VCaP (cell line): ENCODE results near the gene PDRG1.
"Not testable (repeated sequence)": the region's sequence is repeated elsewhere in the genome, so short reads cannot be mapped to it uniquely, and the experiment has no call there.

Source experiments
- H3K27ac ChIP-seq: fragments of 450-650 bp; 2 replicates; pipeline ENCODE4 v1.5.1; 2017
- TF ChIP-seq, protein P1 (sequence below): fragments of 450-650 bp; conservative IDR thresholded peaks from 2 replicates; pipeline ENCODE4 v1.5.1; 2017; ENCODE audit warnings: mild to moderate bottlenecking, moderate library complexity

The PDRG1 gene

DNA sequence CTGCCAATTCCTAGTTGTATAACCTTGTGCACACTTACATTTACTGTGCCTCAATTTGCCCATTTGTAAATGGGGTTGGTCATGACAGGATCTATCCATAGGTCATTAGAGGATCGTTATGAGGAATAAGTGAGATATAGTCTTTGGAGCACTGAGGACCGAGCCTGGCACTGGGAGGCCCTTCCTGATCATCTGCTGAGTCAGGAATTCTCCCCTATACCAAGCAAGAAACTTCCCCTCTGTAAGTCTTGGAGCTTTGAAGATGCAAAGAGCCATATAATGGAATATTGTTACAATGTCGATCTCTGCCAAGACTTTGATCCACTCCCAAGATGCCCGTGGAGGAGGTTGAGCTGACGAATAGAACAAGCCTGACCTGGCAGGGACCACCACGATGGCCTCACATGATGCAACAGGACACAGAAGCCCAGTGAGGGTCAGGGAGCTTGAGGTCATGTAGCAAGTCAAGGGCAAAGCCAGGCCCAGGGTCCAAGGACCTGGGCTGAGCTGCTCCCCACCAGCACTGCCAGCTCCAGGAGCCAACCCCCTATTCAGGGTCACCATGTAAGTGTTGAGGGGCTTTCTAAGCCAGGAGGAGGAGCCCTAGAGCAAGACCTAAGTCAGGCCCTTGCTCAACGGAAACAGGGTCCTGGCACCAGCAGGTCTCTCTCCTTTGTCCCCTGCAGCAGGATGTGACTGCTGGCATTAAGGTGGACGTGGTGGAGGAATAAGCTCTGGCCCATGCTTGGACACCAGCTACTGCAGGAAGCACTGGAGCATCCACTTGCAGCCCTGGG is 16.7 kb downstream of the PDRG1 start:
- TF ChIP-seq, protein P1, sequence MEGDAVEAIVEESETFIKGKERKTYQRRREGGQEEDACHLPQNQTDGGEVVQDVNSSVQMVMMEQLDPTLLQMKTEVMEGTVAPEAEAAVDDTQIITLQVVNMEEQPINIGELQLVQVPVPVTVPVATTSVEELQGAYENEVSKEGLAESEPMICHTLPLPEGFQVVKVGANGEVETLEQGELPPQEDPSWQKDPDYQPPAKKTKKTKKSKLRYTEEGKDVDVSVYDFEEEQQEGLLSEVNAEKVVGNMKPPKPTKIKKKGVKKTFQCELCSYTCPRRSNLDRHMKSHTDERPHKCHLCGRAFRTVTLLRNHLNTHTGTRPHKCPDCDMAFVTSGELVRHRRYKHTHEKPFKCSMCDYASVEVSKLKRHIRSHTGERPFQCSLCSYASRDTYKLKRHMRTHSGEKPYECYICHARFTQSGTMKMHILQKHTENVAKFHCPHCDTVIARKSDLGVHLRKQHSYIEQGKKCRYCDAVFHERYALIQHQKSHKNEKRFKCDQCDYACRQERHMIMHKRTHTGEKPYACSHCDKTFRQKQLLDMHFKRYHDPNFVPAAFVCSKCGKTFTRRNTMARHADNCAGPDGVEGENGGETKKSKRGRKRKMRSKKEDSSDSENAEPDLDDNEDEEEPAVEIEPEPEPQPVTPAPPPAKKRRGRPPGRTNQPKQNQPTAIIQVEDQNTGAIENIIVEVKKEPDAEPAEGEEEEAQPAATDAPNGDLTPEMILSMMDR: no peak
- H3K27ac ChIP-seq: no peak overlapping the region

DNA sequence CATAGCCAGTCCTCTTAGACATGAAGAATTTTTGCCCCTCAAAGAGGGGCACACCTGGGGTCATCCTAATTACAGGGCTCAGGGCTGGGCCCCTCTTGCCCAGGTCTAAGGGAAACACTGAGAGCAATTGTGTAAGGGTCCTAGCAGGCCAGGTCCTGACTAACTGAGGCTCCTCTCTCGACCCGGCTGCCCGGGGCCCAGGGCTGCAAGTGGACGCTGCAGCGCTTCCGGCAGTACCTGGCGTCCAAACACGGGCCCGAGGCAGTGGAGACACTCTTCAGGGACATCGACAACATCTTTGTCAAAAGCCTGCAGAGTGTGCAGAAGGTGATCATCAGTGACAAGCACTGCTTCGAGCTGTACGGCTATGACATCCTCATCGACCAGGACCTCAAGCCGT is 17.4 kb downstream of the PDRG1 start:
- H3K27ac ChIP-seq: no peak overlapping the region
- TF ChIP-seq, protein P1: no peak

DNA sequence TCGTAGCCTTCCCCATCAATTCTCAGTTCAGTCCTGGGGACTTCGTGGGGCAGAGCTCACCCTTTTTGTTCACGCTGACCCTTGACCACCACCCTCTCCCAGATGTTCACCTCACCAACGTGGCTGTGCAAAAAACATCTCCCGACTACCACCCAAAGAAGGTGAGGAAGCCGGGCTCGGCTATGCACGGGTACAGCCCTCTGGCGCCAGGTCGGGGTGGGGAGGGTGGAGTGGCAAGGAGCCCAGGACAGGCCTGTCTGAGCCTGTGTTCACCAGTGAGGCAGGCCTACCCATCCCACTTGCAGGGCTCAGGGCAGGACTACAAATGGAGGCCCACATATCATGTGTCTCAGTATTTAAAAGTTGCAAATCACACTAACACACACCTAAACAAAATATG is 18.1 kb downstream of the PDRG1 start:
- TF ChIP-seq, protein P1: no peak

DNA sequence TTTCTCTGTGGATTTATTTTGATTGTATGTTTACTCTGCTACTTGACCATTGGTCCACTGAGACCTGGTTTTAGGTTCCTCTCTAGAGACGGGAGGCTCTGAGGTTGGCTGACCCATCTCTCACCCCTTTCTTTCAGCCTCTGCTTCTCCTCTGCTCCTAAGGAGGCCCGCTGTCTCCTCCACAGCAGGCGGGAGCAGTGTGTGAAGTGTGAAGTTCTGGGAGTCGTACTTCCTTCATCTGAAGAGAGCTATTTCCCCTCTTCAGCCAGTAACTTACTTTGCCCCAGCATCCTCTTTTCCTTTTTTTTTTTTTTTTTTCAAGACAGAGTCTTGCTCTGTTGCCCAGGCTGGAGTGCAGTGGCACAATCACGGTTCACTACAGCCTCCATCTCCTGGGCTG is 21.1 kb downstream of the PDRG1 start:
- TF ChIP-seq, protein P1: no peak
- H3K27ac ChIP-seq: no peak overlapping the region

More for the DNA sequence above, 18.1 kb downstream of the PDRG1 start:
- H3K27ac ChIP-seq: no peak overlapping the region

DNA sequence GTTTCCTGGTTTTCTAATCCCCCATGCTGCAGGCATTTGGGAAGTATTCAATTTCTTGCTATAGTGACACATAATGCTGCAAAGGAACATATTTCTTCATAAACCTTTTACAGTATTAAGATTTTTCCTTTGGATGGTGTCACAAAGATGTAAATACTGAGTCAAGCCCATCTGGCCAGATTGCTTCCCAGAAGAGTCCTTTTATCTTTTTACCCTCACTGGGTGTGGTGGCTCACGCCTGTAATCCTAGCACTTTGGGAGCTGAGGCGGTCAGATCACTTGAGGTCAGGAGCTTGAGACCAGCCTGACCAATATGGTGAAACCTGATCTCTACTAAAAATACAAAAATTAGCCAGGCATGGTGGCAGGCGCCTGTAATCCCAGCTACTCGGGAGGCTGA is 22.2 kb downstream of the PDRG1 start:
- H3K27ac ChIP-seq: not testable (repeated sequence)

DNA sequence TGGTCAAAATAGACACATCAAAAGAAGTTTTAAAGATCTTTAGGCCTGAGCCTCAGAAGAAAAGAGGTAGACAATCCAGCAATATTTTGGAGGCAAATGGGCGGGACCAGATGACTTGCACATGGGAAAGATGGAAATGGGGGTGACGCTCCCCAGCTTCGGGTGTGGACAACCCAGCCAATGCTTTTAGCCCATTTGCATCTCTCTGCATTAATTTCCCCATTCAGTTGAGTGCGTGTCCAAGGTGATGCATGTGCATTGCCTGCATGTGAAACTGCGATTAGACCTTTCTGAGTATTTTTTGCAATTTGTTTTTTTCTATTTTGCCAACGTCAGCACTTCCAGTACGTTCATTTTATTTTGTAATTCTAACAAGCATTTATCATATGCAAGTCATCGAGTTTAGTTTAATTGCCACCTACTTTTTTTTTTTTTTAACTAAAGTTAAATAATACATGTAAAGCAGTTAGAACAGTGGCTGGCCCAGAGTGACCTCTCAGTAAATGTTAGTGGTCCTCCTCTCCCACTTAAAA is 24.2 kb downstream of the PDRG1 start:
- H3K27ac ChIP-seq: 0 out of 2 replicates have a peak overlapping the region, but pooled peaks have one; percentile 3
- TF ChIP-seq, protein P1: no peak

DNA sequence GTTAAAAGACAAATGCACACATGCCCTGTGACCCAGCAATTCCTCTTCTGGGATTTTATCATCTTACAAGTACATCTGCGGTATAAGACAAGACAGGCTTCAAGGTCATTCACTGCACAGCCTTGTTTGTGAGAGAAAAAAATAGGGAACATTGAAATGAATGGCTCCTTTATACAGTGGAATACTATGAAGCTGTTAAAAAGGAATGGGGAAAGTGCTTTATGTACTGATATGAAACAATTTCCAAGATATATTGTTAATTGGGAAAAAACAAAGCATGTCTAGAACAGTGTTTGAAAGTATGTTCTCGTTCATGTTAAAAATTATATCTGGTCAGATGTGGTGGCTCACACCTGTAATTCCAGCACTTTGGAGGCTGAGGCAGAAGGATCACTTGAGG is 25.4 kb downstream of the PDRG1 start:
- H3K27ac ChIP-seq: no peak overlapping the region
- TF ChIP-seq, protein P1: no peak

DNA sequence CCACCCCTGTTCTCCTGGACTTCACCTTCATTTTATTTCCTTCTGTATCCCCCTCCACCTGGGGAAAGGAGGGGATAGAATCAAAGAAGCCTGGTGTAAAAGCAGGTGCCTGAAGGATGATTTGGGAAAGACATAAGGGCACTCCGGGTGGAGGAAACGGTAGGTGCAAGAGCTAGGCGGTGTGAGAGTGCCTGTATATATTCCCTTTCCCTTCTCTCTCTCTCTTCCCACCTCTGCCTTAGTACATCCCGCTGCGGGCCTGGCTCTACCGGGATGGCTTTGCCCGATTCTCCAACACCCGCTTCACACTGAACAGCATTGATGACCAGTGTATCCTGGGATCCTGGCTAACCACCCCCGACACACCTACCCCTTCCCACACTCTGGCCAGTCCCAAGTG is 26.2 kb downstream of the PDRG1 start:
- no peak overlapping the region for H3K27ac ChIP-seq
- TF ChIP-seq, protein P1: no peak
